Right lobe of liver (tissue), 6 donors: ENCODE data around the gene CYP4F8. TPM values are rescaled to one million over a fixed set of nuclear protein-coding genes. Genes with fewer than 3 reads are reported as not detected.

Experiments used
- ATAC-seq, 4 donors: fragments of 200-7000 bp; cut with Tn5 transposase; one replicate each; pipeline ENCODE4 v1.9.1; 2020; ENCODE audit warnings: mild to moderate bottlenecking in 4 of 4, moderate library complexity in 4 of 4
- DNase-seq, 3 donors: peaks; one replicate each; pipeline ENCODE4 v3.0.0-alpha.2; 2020
- H3K27ac ChIP-seq, 3 donors: fragments of 200-600 bp; one replicate each; pipeline ENCODE4 v1.8.0; 2022
- H3K27me3 ChIP-seq, 2 donors: fragments of 200-600 bp; one replicate each; pipeline ENCODE4 v1.8.0; 2022
- H3K36me3 ChIP-seq, 4 donors: fragments of 200-600 bp; sonication (generic) in 1 of 4; one replicate each; pipeline versions ENCODE4 v1.5.1 to v1.8.0; 2017 to 2022; ENCODE audit warnings: control low read depth in 1 of 4
- H3K4me1 ChIP-seq, 4 donors: fragments of 200-600 bp; sonication (generic) in 1 of 4; one replicate each; pipeline versions ENCODE4 v1.5.1 to v1.8.0; 2017 to 2022; ENCODE audit warnings: control low read depth in 1 of 4
- H3K4me3 ChIP-seq, 3 donors: fragments of 200-600 bp; one replicate each; pipeline ENCODE4 v1.8.0; 2022
- H3K9me3 ChIP-seq, 4 donors: fragments of 200-600 bp; sonication (generic) in 1 of 4; one replicate each; pipeline versions ENCODE4 v1.5.1 to v1.8.0; 2017 to 2022; ENCODE audit warnings: control low read depth in 1 of 4
- POLR2A ChIP-seq: fragments of 450-650 bp; IDR thresholded peaks from one replicate; pipeline ENCODE4 v1.6.1; 2017; ENCODE audit warnings: antibody characterized with exemption, mild to moderate bottlenecking
- WGBS: methylation state at CpG from one replicate; pipeline ENCODE4 v1.1.6; 2018; ENCODE audit warnings: low coverage, low lambda C conversion rate; ENCODE audit not compliant: insufficient coverage; ENCODE audit errors: missing lambda C conversion rate; 5-methylcytosine and 5-hydroxymethylcytosine counted together
- intact Hi-C, 2 donors: fragments of 100-400 bp; cut with DNase I; formaldehyde crosslinking; loops; one replicate each; pipeline versions ENCODE4 v1.11.2 to v1.14.1; 2022
- long read RNA-seq: library from polyadenylated mRNA; unstranded; transcript quantifications from one replicate; pipeline ENCODE4 v2.0.0, GENCODE V29; 2019
- total RNA-seq, 6 experiments: library from RNA; depleted of rRNA in 2 of 6; stranded (reverse); fragments of >200 nt in 2 of 6; fragmentation: NEBNext Ultra II Directional in 3 of 6; extraction: Animal tissue kit (Norgen Biotek cat#: 25700) in 3 of 6; gene quantifications; one replicate each; pipeline versions ENCODE4 v1.1.0 to v1.2.4, GENCODE V29; 2016 to 2023
- TF ChIP-seq, protein P1 (sequence below), 4 donors: fragments of 200-600 bp in 3 of 4; fragments of 450-650 bp in 1 of 4; IDR thresholded peaks; one replicate each; pipeline versions ENCODE4 v1.5.1 to v1.8.0; 2016 to 2022; ENCODE audit warnings: antibody characterized with exemption in 4 of 4, mild to moderate bottlenecking in 2 of 4
- donor health status: DM: no; HTN: yes; CAD: no.
- donor health status: DM: no; HTN: no; CAD: no.
- donor health status: DM: no; HTN: no; CAD: no.
- donor health status: DM: no; HTN: yes; CAD: no.
- donor health status: DM: no; HTN: yes; CAD: no.

CYP4F8 gene
- total RNA-seq = not detected
- long read RNA-seq = 0 reads

- intact Hi-C loops = loop anchor here in 1 of 2 donors (5.0 kb wide), 1 partner anchor 198 kb away; no protein-coding TSS in a partner anchor
- no peaks in the 10 kb centered on the region for H3K4me1 ChIP-seq
- ATAC-seq (peak in 2 of 4 donors; percentile 18 to 29), DNase-seq (no peak)
- TF ChIP-seq, protein P1, sequence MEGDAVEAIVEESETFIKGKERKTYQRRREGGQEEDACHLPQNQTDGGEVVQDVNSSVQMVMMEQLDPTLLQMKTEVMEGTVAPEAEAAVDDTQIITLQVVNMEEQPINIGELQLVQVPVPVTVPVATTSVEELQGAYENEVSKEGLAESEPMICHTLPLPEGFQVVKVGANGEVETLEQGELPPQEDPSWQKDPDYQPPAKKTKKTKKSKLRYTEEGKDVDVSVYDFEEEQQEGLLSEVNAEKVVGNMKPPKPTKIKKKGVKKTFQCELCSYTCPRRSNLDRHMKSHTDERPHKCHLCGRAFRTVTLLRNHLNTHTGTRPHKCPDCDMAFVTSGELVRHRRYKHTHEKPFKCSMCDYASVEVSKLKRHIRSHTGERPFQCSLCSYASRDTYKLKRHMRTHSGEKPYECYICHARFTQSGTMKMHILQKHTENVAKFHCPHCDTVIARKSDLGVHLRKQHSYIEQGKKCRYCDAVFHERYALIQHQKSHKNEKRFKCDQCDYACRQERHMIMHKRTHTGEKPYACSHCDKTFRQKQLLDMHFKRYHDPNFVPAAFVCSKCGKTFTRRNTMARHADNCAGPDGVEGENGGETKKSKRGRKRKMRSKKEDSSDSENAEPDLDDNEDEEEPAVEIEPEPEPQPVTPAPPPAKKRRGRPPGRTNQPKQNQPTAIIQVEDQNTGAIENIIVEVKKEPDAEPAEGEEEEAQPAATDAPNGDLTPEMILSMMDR (IDR thresholded peaks at IDR 0.05) = no peak
- TF ChIP-seq POLR2A = no peak
- no peak within 1 kb of the TSS for H3K4me3 ChIP-seq
- WGBS = 47% methylated on average over 7 of the region's 8 CpGs
- no peaks in the 10 kb centered on the region for H3K9me3 ChIP-seq
- no peaks in the 10 kb centered on the region for H3K27me3 ChIP-seq
- H3K36me3 ChIP-seq = no peaks in the 10 kb centered on the region
- no peak within 1 kb of the TSS for H3K27ac ChIP-seq
Observed at GRCh38 chr19:15614507-15615379, at the start of gene CYP4F8. Gene CYP4F8 (plus strand): TSS chr19:15615218. CDS start chr19:15615617, 399 bp downstream.

DNA sequence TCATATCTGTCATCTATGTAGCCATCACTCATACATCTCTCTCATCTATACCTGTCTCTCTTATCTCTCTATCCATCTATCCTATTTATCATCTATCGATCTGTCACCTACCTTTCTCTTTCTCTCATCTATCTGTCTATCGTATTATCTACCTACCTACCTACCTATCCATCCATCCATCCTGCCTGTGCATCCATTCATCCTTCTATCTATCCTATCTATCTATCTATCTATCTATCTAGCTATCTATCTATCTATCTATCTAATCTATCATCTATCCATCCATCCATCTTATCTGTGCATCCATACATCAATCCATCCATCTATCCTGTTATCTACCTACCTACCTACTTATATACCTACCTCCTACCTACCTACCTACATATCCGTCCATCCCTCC lies 44.6 kb upstream of the CYP4F8 start:
- Histone ChIP-seq H3K9me3 (no peaks in the 10 kb centered on the region), H3K27ac (no peak overlapping the region), H3K4me3 (no peak overlapping the region), H3K4me1 (no peaks in the 10 kb centered on the region), H3K27me3 (no peaks in the 10 kb centered on the region), H3K36me3 (no peaks in the 10 kb centered on the region)
- WGBS = 69% methylated on average over 3 of the region's 3 CpGs
- DNase-seq (no peak), ATAC-seq (no peak)
- intact Hi-C loops = no loop called here
- TF ChIP-seq POLR2A = no peak
- TF ChIP-seq, protein P1 (IDR thresholded peaks at IDR 0.05) = no peak

- no peak for ATAC-seq
- TF ChIP-seq, protein P1 (IDR thresholded peaks at IDR 0.05) = no peak
- TF ChIP-seq POLR2A = no peak
- H3K9me3 ChIP-seq = no peaks in the 10 kb centered on the region
- intact Hi-C loops = no loop called here
- H3K27ac ChIP-seq = no peak overlapping the region
- 58% methylated on average over 3 of the region's 6 CpGs for WGBS
- no peaks in the 10 kb centered on the region for H3K27me3 ChIP-seq
- peak in 2 of 3 donors; percentile 13 to 20 for DNase-seq
- no peaks in the 10 kb centered on the region for H3K36me3 ChIP-seq
- H3K4me1 ChIP-seq = no peaks in the 10 kb centered on the region
- H3K4me3 ChIP-seq = no peak overlapping the region
Observed at GRCh38 chr19:15575406-15575805, 39.6 kb upstream of the CYP4F8 start.

DNA sequence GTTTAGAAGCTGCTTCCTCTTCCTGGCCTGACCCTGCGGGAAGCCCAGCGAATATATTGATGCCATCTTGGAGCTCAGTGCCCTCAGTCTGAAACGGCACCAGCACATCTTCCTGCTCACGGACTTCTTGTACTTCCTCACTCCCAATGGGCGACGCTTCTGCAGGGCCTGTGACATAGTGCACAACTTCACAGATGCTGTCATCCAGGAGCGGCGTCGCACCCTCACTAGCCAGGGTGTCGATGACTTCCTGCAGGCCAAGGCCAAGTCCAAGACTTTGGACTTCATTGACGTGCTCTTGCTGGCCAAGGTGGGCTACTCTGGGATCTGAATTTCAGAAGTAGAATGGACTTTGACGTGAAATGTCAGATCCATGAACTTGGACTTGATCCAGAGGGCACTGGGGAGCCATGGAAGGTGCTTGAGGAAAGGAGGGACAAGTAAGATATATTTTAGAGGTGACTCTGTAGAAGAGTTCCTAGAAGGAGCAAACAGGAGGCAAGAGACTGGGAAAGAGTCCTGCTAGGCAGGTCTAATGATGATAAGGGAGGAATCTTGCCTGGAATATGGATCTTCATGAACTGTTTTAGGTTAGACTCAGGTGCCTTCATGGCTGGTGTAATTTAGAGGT lies 38.4 kb upstream of the CYP4F8 start:
- H3K27ac ChIP-seq = no peak overlapping the region
- DNase-seq = peak in 2 of 3 donors; percentile 21 to 31
- 79% methylated on average over 10 of the region's 12 CpGs for WGBS

More for the DNA sequence above, 38.4 kb upstream of the CYP4F8 start:
- no peak overlapping the region for H3K4me3 ChIP-seq
- H3K36me3 ChIP-seq = no peaks in the 10 kb centered on the region
- TF ChIP-seq, protein P1 (IDR thresholded peaks at IDR 0.05) = no peak
- TF ChIP-seq POLR2A = no peak
- no peaks in the 10 kb centered on the region for H3K4me1 ChIP-seq
- H3K9me3 ChIP-seq = no peaks in the 10 kb centered on the region
- no peak for ATAC-seq
- intact Hi-C loops = no loop called here
- no peaks in the 10 kb centered on the region for H3K27me3 ChIP-seq
